H9 (cell line): ENCODE measurements around the gene SLC16A10. TPM values are rescaled to one million over a fixed set of nuclear protein-coding genes. Genes with fewer than 3 reads are reported as not detected.

Experiments
- DNase-seq: peaks from one replicate; pipeline ENCODE4 v3.0.0-alpha.2; 2017
- H2AFZ ChIP-seq: one replicate; pipeline ENCODE4 v1.6.1; 2013; ENCODE audit warnings: mild to moderate bottlenecking, low read length, control low read depth, moderate library complexity
- H2AK5ac ChIP-seq: 2 replicates; pipeline ENCODE4 v1.6.1; 2013; ENCODE audit warnings: low read length, control low read depth, mixed read lengths; ENCODE audit not compliant: insufficient read length
- H2BK120ac ChIP-seq: one replicate; pipeline ENCODE4 v1.6.1; 2013; ENCODE audit warnings: low read depth, mild to moderate bottlenecking, low read length, control low read depth, inconsistent platforms; ENCODE audit not compliant: poor library complexity, severe bottlenecking
- H2BK12ac ChIP-seq: 2 replicates; pipeline ENCODE4 v1.6.1; 2013; ENCODE audit warnings: low read length, control low read depth, mixed read lengths, low read depth; ENCODE audit not compliant: insufficient read length
- H2BK15ac ChIP-seq: 2 replicates; pipeline ENCODE4 v1.6.1; 2013; ENCODE audit warnings: low read depth, low read length, control low read depth
- H2BK20ac ChIP-seq: one replicate; pipeline ENCODE4 v1.6.1; 2013; ENCODE audit warnings: low read depth, mild to moderate bottlenecking, low read length, control low read depth, inconsistent platforms; ENCODE audit not compliant: poor library complexity, severe bottlenecking
- H2BK5ac ChIP-seq: 2 replicates; pipeline ENCODE4 v1.6.1; 2013; ENCODE audit warnings: low read length, control low read depth, mixed read lengths; ENCODE audit not compliant: insufficient read length
- H3K14ac ChIP-seq: 2 replicates; pipeline ENCODE4 v1.6.1; 2013; ENCODE audit warnings: low read length, control low read depth; ENCODE audit not compliant: insufficient read depth
- H3K18ac ChIP-seq: 2 replicates; pipeline ENCODE4 v1.6.1; 2013; ENCODE audit warnings: low read depth, mild to moderate bottlenecking, mixed read lengths, low read length, control low read depth; ENCODE audit not compliant: insufficient read length
- H3K23ac ChIP-seq: 2 replicates; pipeline ENCODE4 v1.6.1; 2013; ENCODE audit warnings: low read length, control low read depth, mixed read lengths, low read depth; ENCODE audit not compliant: insufficient read length
- H3K23me2 ChIP-seq: 2 replicates; pipeline ENCODE4 v1.6.1; 2013; ENCODE audit warnings: low read depth, mild to moderate bottlenecking, mixed read lengths, low read length, control low read depth; ENCODE audit not compliant: insufficient read length, poor library complexity, severe bottlenecking
- H3K27ac ChIP-seq: 2 replicates; pipeline ENCODE4 v1.5.1; 2013; ENCODE audit warnings: low read length, control low read depth, mixed read lengths, low read depth; ENCODE audit not compliant: insufficient read length
- H3K27me3 ChIP-seq: 2 replicates; pipeline ENCODE4 v1.6.1; 2013; ENCODE audit warnings: low read length, control low read depth, inconsistent platforms; ENCODE audit not compliant: insufficient read depth
- H3K4ac ChIP-seq: 2 replicates; pipeline ENCODE4 v1.6.1; 2013; ENCODE audit warnings: low read depth, mild to moderate bottlenecking, control low read depth, inconsistent platforms, low read length, moderate library complexity
- H3K4me1 ChIP-seq: 2 replicates; pipeline ENCODE4 v1.6.1; 2013; ENCODE audit warnings: low read length, control low read depth, inconsistent platforms; ENCODE audit not compliant: insufficient read depth
- H3K4me2 ChIP-seq: 2 replicates; pipeline ENCODE4 v1.6.1; 2013; ENCODE audit warnings: low read length, control low read depth, mixed read lengths; ENCODE audit not compliant: insufficient read length, insufficient read depth
- H3K56ac ChIP-seq: 2 replicates; pipeline ENCODE4 v1.6.1; 2013; ENCODE audit warnings: low read depth, mild to moderate bottlenecking, mixed read lengths, low read length, control low read depth; ENCODE audit not compliant: insufficient read length
- H3K79me1 ChIP-seq: 2 replicates; pipeline ENCODE4 v1.6.1; 2013; ENCODE audit warnings: low read depth, mild to moderate bottlenecking, moderate library complexity, low read length, control low read depth, inconsistent platforms; ENCODE audit not compliant: insufficient read depth, poor library complexity, severe bottlenecking
- H3K79me2 ChIP-seq: 2 replicates; pipeline ENCODE4 v1.6.1; 2013; ENCODE audit warnings: low read length, control low read depth, inconsistent platforms; ENCODE audit not compliant: insufficient read depth
- H3K9ac ChIP-seq: 2 replicates; pipeline ENCODE4 v1.6.1; 2013; ENCODE audit warnings: low read length, control low read depth, mixed read lengths; ENCODE audit not compliant: insufficient read length; ENCODE audit errors: extremely low read depth
- H3K9me3 ChIP-seq: one replicate; pipeline ENCODE4 v1.6.1; 2013; ENCODE audit warnings: low read depth, low read length, inconsistent platforms; ENCODE audit not compliant: control insufficient read depth
- H3T11ph ChIP-seq: one replicate; pipeline ENCODE4 v1.6.1; 2013; ENCODE audit warnings: mild to moderate bottlenecking, low read length, control low read depth, inconsistent platforms
- H4K20me1 ChIP-seq: one replicate; pipeline ENCODE4 v1.6.1; 2013; ENCODE audit not compliant: control insufficient read depth, insufficient read length, insufficient read depth
- H4K5ac ChIP-seq: 2 replicates; pipeline ENCODE4 v1.6.1; 2013; ENCODE audit warnings: low read depth, mild to moderate bottlenecking, mixed read lengths, low read length, control low read depth; ENCODE audit not compliant: insufficient read length
- H4K8ac ChIP-seq: replicated peaks from 2 replicates; pipeline ENCODE4 v1.6.1; 2013; ENCODE audit warnings: low read length, control low read depth, mixed read lengths, low read depth; ENCODE audit not compliant: insufficient read length
- H4K91ac ChIP-seq: 2 replicates; pipeline ENCODE4 v1.6.1; 2013; ENCODE audit warnings: low read depth, mild to moderate bottlenecking, moderate library complexity, mixed read lengths, low read length, control low read depth; ENCODE audit not compliant: insufficient read length
- H3K27ac Mint-ChIP-seq, 3 experiments: 2 replicates in 2 of 3; 3 replicates in 1 of 3; pipeline ENCODE4 v1.8.0; 2020 to 2021; ENCODE audit warnings: mixed read lengths in 3 of 3, mild to moderate bottlenecking in 1 of 3, moderate library complexity in 1 of 3
- H3K27me3 Mint-ChIP-seq: 2 replicates; pipeline ENCODE4 v1.8.0; 2021; ENCODE audit warnings: low read depth, mild to moderate bottlenecking, moderate library complexity, mixed read lengths
- H3K36me3 Mint-ChIP-seq, 3 experiments: 2 replicates in 2 of 3; 3 replicates in 1 of 3; pipeline ENCODE4 v1.8.0; 2020 to 2021; ENCODE audit warnings: low read depth in 3 of 3, mixed read lengths in 3 of 3; ENCODE audit not compliant: insufficient read depth in 1 of 3
- H3K4me1 Mint-ChIP-seq, 2 experiments: 2 replicates each; pipeline ENCODE4 v1.8.0; 2020; ENCODE audit warnings: mixed read lengths in 2 of 2
- H3K4me3 Mint-ChIP-seq, 2 experiments: 2 replicates in 1 of 2; 3 replicates in 1 of 2; pipeline ENCODE4 v1.8.0; 2020 to 2021; ENCODE audit warnings: mild to moderate bottlenecking in 2 of 2, mixed read lengths in 2 of 2, moderate library complexity in 1 of 2
- H3K9me3 Mint-ChIP-seq, 2 experiments: 2 replicates in 1 of 2; 3 replicates in 1 of 2; pipeline ENCODE4 v1.8.0; 2020; ENCODE audit warnings: mild to moderate bottlenecking in 2 of 2, mixed read lengths in 2 of 2, moderate library complexity in 1 of 2
- WGBS: extraction: QIAGEN DNeasy Blood & Tissue Kit; methylation state at CpG from one replicate; pipeline ENCODE4 v1.1.7; 2013; ENCODE audit warnings: missing lambda C conversion rate, low lambda C conversion rate, mixed read lengths; ENCODE audit not compliant: insufficient read length; ENCODE audit errors: extremely low coverage; 5-methylcytosine and 5-hydroxymethylcytosine counted together
- total RNA-seq: library from RNA; stranded (reverse); gene quantifications from 2 replicates; pipeline ENCODE4 v1.2.1, GENCODE V29; 2021
- TF ChIP-seq, protein P1 (sequence below): fragments of 200-600 bp; sonication (generic); conservative IDR thresholded peaks from 3 replicates; pipeline ENCODE4 v1.8.0; 2021; ENCODE audit warnings: antibody characterized with exemption, mild to moderate bottlenecking

Gene SLC16A10
- total RNA-seq, 1 experiment from 2014 or later = 11.4 TPM

DNA sequence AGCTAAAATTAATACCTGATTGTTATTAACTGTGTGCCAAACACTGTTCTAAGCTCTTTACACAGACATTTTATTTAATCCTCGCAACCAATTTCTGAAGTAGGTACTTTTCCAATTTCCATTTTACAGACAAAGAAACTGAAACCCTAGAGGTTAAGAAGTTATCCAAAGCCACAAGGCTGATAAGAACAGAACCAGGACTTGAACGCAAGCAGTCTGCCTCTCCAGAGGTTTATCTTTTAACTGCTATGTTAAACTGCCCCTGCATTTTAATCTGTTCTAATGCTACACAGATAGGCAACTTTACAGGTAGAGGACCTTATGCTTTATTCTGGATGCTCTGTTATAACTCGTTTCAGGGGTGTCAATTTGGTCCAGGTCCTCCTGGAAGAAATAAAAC is 118.2 kb downstream of the SLC16A10 start:
- Histone ChIP-seq H3K79me1 (no peaks in the 10 kb centered on the region), H3K18ac (no peak overlapping the region), H3K23me2 (no peaks in the 10 kb centered on the region), H3K4me2 (no peak overlapping the region), H4K5ac (no peak overlapping the region), H2BK12ac (no peak overlapping the region), H3K9ac (no peak overlapping the region), H2AFZ (no peak overlapping the region), H2BK20ac (no peak overlapping the region), H3K23ac (no peak overlapping the region), H2AK5ac (no peak overlapping the region), H3K4me1 (no peaks in the 10 kb centered on the region; the same call in 1 of the 2 replicates), H4K91ac (no peak overlapping the region), H2BK5ac (no peak overlapping the region), H2BK15ac (no peak overlapping the region), H3K4ac (no peak overlapping the region), H3K56ac (no peak overlapping the region), H3K14ac (no peak overlapping the region), H3K79me2 (no peaks in the 10 kb centered on the region), H3K9me3 (no peaks in the 10 kb centered on the region), H2BK120ac (no peak overlapping the region), H3T11ph (no peak overlapping the region), H3K27me3 (no peaks in the 10 kb centered on the region), H3K27ac (no peak overlapping the region), H4K20me1 (no peaks in the 10 kb centered on the region), H4K8ac (no peak overlapping the region)
- H3K9me3 Mint-ChIP-seq = no peaks in the 10 kb centered on the region
- TF ChIP-seq, protein P1, sequence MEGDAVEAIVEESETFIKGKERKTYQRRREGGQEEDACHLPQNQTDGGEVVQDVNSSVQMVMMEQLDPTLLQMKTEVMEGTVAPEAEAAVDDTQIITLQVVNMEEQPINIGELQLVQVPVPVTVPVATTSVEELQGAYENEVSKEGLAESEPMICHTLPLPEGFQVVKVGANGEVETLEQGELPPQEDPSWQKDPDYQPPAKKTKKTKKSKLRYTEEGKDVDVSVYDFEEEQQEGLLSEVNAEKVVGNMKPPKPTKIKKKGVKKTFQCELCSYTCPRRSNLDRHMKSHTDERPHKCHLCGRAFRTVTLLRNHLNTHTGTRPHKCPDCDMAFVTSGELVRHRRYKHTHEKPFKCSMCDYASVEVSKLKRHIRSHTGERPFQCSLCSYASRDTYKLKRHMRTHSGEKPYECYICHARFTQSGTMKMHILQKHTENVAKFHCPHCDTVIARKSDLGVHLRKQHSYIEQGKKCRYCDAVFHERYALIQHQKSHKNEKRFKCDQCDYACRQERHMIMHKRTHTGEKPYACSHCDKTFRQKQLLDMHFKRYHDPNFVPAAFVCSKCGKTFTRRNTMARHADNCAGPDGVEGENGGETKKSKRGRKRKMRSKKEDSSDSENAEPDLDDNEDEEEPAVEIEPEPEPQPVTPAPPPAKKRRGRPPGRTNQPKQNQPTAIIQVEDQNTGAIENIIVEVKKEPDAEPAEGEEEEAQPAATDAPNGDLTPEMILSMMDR = no peak
- no peaks in the 10 kb centered on the region for H3K36me3 Mint-ChIP-seq
- H3K27ac Mint-ChIP-seq = no peak overlapping the region
- H3K4me3 Mint-ChIP-seq = no peak overlapping the region
- no CpG with 5 or more reads among the region's 3 CpGs for WGBS
- peaks cover 2% of the 10 kb centered on the region in 2 experiments for H3K4me1 Mint-ChIP-seq
- H3K27me3 Mint-ChIP-seq = no peaks in the 10 kb centered on the region
- DNase-seq = no peak
